PFSK-1 (cell line): Measurements from ENCODE around the gene RALGAPB.

ENCODE experiments used
- FOXP2 ChIP-seq: optimal IDR thresholded peaks from 2 replicates; pipeline ENCODE3; 2011; ENCODE audit warnings: borderline replicate concordance, control low read depth, inconsistent platforms; ENCODE audit not compliant: insufficient read depth; ENCODE audit errors: extremely low read length, extremely low read depth
- POLR2AphosphoS5 ChIP-seq: IDR thresholded peaks from 2 replicates; pipeline ENCODE4 v1.6.1; 2012; ENCODE audit warnings: low read depth, mild to moderate bottlenecking, control low read depth, low read length, moderate library complexity
- SIN3A ChIP-seq: IDR thresholded peaks from 2 replicates; pipeline ENCODE4 v1.6.1; 2012; ENCODE audit warnings: mild to moderate bottlenecking, low read length, moderate library complexity, borderline replicate concordance; ENCODE audit not compliant: insufficient read depth

GRCh38 chr20:38617011-38617829, 144.6 kb downstream of the RALGAPB start:
- TF ChIP-seq SIN3A (no peak), POLR2AphosphoS5 (no peak), FOXP2 (no peak)
